Astrocyte of the cerebellum (primary cell): ENCODE results near the gene DIAPH3.

ENCODE experiments used
- DNase-seq: peaks from one replicate; pipeline ENCODE4 v3.0.0-alpha.2; 2011; ENCODE audit warnings: low read depth
- H3K4me3 ChIP-seq: 2 replicates; pipeline ENCODE4 v1.5.1; 2011; ENCODE audit warnings: mild to moderate bottlenecking, low read depth, low read length, moderate library complexity
- CTCF ChIP-seq: IDR thresholded peaks from 2 replicates; pipeline ENCODE4 v1.5.1; 2012; ENCODE audit warnings: low read length, low read depth, moderate library complexity, mild to moderate bottlenecking; ENCODE audit errors: missing control alignments
- in situ Hi-C: cut with HindIII; loops from 2 replicates; pipeline ENCODE4 v1.10.0; 2017; ENCODE audit warnings: low sequenced_read_pairs

The DIAPH3 gene

DNA sequence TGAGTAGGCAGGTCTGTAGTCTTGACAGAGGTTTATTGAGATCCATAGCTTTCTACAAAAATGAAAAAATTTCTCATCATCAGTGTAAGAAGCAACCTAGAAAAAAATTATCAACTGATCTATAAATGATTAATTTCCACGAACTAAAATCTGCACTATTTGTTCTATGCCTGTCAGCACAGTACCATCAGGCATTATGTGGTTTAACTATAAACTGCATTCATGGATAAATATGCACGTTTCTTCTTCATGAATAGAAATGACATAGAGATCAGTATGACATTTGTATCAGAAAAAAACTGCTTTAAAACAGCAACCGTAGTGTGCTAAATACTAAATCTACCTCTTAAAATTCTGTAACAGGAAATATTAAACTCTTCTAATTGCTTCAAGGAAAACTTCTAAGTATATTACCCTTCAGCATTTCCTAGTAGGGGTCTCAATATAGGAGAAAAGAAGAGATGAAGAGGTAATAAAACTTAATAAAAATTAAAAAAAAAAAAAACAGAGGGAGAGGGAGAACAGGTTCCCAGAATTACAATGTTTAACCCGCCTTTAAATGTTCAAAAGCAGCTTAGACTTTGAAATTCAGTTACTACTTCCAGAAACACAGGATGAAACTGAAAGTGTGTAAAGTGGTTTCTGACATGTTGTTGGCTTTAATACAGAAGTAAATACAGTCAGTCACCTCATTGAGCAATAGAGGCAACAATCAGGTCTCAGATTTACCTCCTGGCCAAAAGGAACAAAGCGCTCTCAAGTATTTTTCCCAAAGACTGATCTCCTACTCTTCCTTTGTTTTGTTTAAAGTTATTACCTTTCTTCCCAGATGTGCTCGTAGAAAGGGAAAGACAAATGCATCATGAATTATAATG lies 144.4 kb downstream of the DIAPH3 start:
- H3K4me3 ChIP-seq: no peak overlapping the region
- peak; percentile 6 for DNase-seq
- no peak for TF ChIP-seq CTCF
- in situ Hi-C loops: no loop called here

DNA sequence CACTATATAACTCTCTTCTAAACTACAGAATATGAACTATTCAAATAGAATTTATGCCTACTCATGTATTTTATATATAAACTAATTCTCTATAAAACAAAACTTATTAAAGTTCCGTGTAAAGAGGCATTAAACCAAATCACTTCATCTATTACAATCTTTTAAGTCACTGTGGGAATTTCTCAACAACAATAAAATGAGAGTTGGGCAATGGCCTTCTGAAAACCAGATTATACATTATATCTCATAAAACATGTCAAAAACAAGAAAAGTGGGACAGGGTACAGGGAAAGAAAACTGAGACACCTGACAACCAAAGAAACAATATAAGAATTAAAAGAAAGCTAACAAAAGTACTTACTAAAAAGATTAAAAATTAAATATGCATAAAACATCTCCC lies 145.2 kb downstream of the DIAPH3 start:
- TF ChIP-seq CTCF: no peak
- in situ Hi-C loops: no loop called here
- no peak for DNase-seq

DNA sequence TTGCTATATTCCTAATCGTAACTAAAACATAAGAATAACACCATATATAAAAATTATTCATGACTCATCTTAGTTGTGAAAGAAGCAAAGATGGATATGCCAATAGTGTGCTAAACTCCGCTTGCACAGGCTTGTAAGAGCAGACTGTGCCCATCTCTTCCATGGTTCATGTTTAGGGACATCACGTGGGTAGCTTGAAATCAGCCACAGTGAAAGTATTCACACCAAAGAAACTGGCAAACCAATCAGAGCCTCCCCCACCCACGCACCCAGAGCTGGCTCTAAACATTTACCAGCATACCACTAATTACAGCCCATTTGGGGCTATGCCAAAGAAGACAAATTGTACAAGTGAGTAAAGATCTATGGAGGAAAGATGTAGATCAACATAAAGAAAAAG lies 147.5 kb downstream of the DIAPH3 start:
- H3K4me3 ChIP-seq: no peak overlapping the region
- in situ Hi-C loops: no loop called here
- no peak for DNase-seq
- no peak for TF ChIP-seq CTCF

More for the DNA sequence above, 145.2 kb downstream of the DIAPH3 start:
- no peak overlapping the region for H3K4me3 ChIP-seq

DNA sequence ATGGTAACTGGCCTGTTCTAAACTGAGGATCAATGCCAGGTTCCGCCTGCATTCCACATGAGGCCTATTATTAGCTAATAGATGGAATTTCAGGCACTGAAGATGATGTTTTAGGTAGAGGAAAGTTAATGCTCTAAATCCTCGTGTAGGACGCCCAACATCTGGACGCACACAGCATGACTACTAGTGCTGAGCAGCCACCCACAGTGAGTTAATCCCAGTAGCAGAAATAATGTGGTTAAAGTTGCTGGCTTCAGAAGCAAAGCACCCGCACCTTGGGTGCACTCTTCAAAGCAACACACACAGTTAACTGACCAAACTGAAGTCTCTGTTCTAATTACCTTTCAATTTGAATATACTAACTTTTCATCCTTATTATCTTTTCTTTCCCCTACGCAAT lies 150.6 kb downstream of the DIAPH3 start:
- no peak overlapping the region for H3K4me3 ChIP-seq
- no peak for TF ChIP-seq CTCF
- DNase-seq: no peak
- in situ Hi-C loops: no loop called here

DNA sequence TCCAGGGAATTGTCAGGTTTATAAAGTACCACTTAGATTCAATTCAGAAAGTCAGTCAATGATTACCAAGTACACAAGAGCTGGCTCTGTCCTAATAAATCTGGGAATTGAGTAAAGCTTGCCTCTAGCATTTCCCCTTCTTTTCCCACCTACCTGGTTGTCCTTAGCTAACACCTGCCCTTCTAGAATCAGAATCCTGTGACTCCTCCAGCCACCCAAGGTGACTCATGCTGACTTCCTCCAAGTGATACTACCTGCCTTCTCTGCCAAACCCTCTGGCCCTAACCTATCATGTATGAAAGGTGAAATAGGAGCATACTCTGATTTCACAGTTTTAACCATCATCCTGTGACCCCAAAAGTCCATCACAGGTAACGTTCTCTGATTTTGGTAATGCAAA lies 151.2 kb downstream of the DIAPH3 start:
- DNase-seq: no peak
- no peak for TF ChIP-seq CTCF
- in situ Hi-C loops: no loop called here
- no peak overlapping the region for H3K4me3 ChIP-seq

DNA sequence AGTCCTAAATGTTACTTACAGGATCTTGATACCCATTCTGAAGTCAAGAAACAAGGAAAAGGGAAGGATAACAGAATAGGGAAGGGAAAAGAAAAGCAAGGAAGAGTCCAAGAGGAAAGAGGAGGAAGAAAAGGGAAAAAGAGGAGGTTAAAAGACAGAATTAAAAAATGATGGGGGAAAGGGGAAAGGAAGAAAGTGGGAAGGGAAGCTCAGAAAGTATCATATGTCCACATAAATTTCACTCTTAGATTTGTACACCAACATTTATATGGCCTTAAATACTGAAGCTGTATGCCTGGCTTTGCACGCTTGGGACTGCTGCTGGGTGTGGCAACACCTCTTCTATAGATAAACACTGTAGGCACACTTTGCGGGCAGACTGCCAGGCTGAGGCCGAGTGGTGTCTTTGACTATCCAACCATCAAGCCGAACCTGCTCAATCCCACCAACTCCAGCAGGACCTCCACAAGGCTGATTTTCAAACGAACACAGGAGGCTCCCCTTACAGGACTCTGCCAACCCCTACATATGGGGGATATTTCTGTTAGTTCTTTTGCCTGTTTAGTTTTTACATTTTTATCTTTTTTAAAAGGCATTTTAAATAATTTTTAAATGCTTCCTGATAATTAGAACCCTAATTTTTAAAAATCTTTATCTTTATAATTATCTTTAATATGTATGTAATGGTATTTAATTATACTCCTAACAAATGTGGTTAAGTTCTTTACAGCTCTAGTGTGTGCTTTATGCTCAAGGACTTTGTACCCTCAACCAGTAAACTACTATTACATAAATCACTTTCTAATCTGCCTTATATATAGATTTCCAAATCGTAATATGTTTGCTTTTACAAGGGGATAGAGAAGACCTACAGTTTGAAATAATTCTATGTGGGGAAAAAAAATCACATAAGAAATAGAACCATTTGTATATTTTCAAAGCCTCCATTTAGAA lies 154.2 kb downstream of the DIAPH3 start:
- no peak for DNase-seq
- in situ Hi-C loops: no loop called here
- no peak for TF ChIP-seq CTCF
- no peak overlapping the region for H3K4me3 ChIP-seq
